Measurements from ENCODE around the gene B3GAT2.

Gene B3GAT2

DNA sequence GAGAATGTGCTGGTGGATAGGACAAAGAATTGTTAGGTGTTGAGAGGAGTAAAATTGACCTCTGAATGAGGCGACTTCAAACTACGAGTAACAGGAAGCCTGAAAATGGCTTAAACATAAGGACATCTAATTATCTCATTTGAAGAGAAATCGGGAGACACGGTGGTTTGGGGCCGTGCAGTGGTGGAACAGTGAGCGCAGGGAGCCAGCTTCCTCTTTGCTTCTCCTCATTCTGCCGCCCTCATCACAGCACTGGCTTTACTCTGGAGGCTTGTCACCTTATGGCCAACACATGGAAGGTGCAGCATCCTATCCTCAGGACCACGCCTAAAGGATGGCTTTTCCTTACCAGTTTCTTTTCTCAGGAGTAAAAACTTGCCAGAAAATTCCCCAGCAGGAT lies 114.3 kb downstream of the B3GAT2 start:
- no peak for DNase-seq (ENCODE audit: low spot score)

DNA sequence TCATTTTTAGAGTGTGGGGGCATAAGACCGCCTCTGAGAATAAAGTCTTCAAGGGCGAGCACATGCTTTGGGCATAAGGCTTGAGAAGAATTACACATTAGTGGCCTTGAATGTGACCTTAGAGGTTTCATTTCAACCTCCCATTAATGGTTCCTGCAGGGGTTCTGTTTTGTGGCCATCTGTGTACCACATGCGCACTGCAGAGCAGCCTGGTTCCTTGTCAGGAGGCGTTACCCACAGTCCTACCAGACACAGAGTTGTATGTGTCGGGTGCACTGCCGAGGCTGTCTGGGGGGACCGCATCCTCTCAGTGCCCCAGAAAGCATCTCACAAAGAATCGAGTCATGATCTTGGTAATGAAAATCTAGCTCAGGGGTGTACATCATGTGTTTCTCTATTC lies 115.7 kb downstream of the B3GAT2 start:
- DNase-seq (ENCODE audit: low spot score): no peak

GRCh38 chr6:70839286-70840266 lies 117.3 kb downstream of the B3GAT2 start:
- no peak for DNase-seq (ENCODE audit: low spot score)

GRCh38 chr6:70838907-70839285 lies 118.0 kb downstream of the B3GAT2 start:
- DNase-seq (ENCODE audit: low spot score): no peak

- no peak for DNase-seq (ENCODE audit: low spot score)
Measured at GRCh38 chr6:70834520-70834919, 122.3 kb downstream of the B3GAT2 start.

DNA sequence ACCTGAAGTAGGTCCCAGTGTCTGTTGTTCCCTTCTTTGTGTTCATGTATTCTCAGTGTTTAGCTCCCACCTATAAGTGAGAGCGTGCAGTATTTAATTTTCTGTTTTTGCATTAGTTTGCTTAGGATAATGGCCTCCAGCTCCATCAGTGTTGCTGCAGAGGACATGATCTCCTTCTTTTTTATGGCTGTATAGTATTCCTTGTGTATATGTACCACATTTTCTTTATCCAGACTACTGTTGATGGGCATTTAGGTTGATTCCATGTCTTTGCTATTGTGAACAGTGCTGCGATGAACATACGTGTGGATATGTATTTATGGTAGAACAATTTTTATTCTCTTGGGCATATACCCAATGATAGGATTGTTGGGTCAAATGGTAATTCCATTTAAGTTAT lies 125.4 kb downstream of the B3GAT2 start:
- no peak for DNase-seq (ENCODE audit: low spot score)

DNA sequence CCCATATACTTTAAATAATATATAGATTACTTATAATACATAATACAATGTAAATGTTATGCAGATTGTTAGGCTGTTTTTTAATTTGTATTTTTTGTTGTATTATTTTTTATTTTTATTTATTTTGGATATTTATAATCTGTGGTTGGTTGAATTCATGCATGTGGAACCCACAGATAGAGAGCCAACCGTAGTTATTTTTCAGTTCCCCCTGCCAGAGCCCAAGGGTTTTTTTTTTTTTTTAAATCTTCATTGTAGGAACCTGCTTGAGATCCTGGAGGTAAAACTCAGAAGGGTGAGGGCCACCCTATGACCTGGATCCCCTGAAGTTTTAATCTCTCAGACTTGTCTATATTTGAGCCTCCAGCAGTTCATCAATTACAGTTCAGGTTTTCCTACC lies 133.2 kb downstream of the B3GAT2 start:
- no peak for DNase-seq (ENCODE audit: low spot score)

DNA sequence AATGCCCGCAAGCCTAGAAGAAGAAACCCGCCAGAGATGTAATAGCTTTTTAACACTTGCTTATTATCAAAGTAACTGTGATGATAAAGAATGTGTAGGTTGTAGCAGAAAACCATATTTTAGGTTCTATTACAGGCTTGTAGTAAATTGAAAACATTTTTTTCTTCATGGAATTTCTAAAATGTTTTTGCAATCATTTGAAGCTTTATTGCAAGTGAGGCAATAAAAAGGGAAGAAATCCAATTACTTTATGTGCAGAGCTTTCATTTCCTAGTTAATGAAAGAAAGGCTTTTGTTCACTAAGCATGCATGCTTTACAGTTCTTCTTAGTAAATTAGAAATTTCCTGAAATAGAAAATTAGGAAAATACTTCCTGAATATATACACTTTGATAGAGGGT lies 135.1 kb downstream of the B3GAT2 start:
- no peak for DNase-seq (ENCODE audit: low spot score)

DNA sequence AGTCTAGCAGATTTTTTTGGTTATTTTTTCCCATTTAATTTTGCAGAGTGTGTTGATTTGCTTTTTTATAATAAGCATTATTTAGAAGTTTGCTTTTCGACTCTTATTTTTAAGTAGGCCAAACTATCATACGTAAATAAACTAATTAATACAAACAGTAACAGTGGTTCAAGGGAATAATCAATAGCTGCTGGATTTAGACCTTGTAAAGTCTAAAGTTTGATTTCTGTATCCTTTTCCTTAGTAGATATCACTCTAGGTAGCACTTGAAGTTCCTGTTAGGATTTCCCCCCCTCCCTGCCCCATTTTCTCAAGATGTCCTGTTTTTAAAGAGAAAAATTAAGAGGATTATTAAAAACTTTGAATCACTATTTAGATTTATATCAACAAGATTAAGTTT lies 136.1 kb downstream of the B3GAT2 start:
- no peak for DNase-seq (ENCODE audit: low spot score)

DNA sequence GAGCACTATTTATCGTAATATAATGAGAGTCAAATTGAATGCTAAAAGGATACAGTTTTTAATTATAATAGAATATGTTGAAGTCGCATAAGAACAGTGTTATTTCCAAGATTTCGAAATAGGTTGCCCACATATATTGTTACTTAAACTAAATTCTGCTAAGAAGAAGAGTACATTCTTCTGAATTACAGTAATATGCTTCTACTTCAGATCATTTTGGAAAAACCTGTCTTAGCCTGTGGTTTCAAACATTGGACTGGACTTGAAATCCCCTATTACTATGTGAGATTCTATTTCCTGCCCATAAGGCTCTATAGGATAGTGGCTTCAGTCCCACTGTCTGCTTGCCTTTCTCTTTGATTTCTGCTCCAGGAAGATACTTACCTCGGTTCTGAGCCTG lies 137.2 kb downstream of the B3GAT2 start:
- no peak for DNase-seq (ENCODE audit: low spot score)

DNA sequence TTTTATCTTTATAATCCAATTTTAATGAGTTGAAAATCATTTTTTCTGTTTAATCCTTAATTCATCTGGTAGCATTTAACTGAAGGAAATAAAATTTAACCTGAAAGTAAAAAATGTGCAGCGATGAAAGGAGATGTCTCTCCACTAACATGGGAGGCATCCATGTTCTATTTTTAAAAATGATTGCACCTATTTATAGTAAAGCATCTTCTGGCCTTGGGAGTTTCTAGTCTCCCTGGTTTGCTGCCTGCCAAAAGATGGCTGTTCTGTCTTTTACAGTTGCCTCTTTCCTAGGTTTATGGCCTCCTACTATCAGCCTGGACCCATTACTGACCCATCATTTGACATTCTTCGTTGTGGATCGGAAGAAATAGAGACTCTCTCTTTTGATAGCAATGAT lies 143.0 kb downstream of the B3GAT2 start:
- DNase-seq (ENCODE audit: low spot score): no peak

GRCh38 chr6:70811788-70812187 lies 145.1 kb downstream of the B3GAT2 start:
- no peak for DNase-seq (ENCODE audit: low spot score)
